Measurements from ENCODE around the gene HDAC4.
"Not testable (repeated sequence)": the region's sequence is repeated elsewhere in the genome, so short reads cannot be mapped to it uniquely, and the experiment has no call there.

HDAC4 gene

GRCh38 chr2:239400596-239401066, at the start of gene HDAC4:
Gene HDAC4 (minus strand): TSS chr2:239401020. CDS start chr2:239352699, 48,321 bp downstream.
- no peak for DNase-seq (ENCODE audit: low read depth)

GRCh38 chr2:239449468-239449867, 48.6 kb upstream of the HDAC4 start:
- not testable (repeated sequence) for DNase-seq (ENCODE audit: low read depth)

GRCh38 chr2:239445771-239446524, 45.1 kb upstream of the HDAC4 start:
- no peak for DNase-seq (ENCODE audit: low read depth)

GRCh38 chr2:239444626-239445577, 44.1 kb upstream of the HDAC4 start:
- DNase-seq (ENCODE audit: low read depth), result no peak

- DNase-seq (ENCODE audit: low read depth), result no peak
These were observed 43.1 kb upstream of the HDAC4 start for GRCh38 chr2:239443666-239444567.

- DNase-seq (ENCODE audit: low read depth), result no peak
These were observed 42.3 kb upstream of the HDAC4 start for GRCh38 chr2:239443102-239443620.

GRCh38 chr2:239442192-239442591, 41.4 kb upstream of the HDAC4 start:
- DNase-seq (ENCODE audit: low read depth), result no peak

- DNase-seq (ENCODE audit: low read depth), result no peak
These were observed 40.6 kb upstream of the HDAC4 start for GRCh38 chr2:239441261-239442078.

- no peak for DNase-seq (ENCODE audit: low read depth)
These were observed 39.7 kb upstream of the HDAC4 start for GRCh38 chr2:239440511-239440959.

- no peak for DNase-seq (ENCODE audit: low read depth)
These were observed 39.0 kb upstream of the HDAC4 start for GRCh38 chr2:239439754-239440315.

- no peak for DNase-seq (ENCODE audit: low read depth)
These were observed 38.4 kb upstream of the HDAC4 start for GRCh38 chr2:239438995-239439753.

GRCh38 chr2:239438368-239438767, 37.5 kb upstream of the HDAC4 start:
- DNase-seq (ENCODE audit: low read depth), result no peak

GRCh38 chr2:239436669-239437335, 36.0 kb upstream of the HDAC4 start:
- no peak for DNase-seq (ENCODE audit: low read depth)

- DNase-seq (ENCODE audit: low read depth), result no peak
These were observed 35.3 kb upstream of the HDAC4 start for GRCh38 chr2:239436076-239436475.

GRCh38 chr2:239433777-239434403, 33.1 kb upstream of the HDAC4 start:
- no peak for DNase-seq (ENCODE audit: low read depth)

- no peak for DNase-seq (ENCODE audit: low read depth)
These were observed 31.4 kb upstream of the HDAC4 start for GRCh38 chr2:239432174-239432573.

GRCh38 chr2:239431536-239431935, 30.7 kb upstream of the HDAC4 start:
- no peak for DNase-seq (ENCODE audit: low read depth)

Measured in stimulated activated CD8-positive, alpha-beta memory T cell treated with anti-CD3 and anti-CD28 coated beads, Interleukin-12 subunit alpha, Interleukin-12 subunit beta, amount 100 ng/mL, for 4 hours (primary cell).